PFSK-1 (cell line): ENCODE results near the gene EIF2S3.

Experiments used
- FOXP2 ChIP-seq: optimal IDR thresholded peaks from 2 replicates; pipeline ENCODE3; 2011; ENCODE audit warnings: borderline replicate concordance, control low read depth, inconsistent platforms; ENCODE audit not compliant: insufficient read depth; ENCODE audit errors: extremely low read length, extremely low read depth
- POLR2AphosphoS5 ChIP-seq: IDR thresholded peaks from 2 replicates; pipeline ENCODE4 v1.6.1; 2012; ENCODE audit warnings: low read depth, mild to moderate bottlenecking, control low read depth, low read length, moderate library complexity
- SIN3A ChIP-seq: IDR thresholded peaks from 2 replicates; pipeline ENCODE4 v1.6.1; 2012; ENCODE audit warnings: mild to moderate bottlenecking, low read length, moderate library complexity, borderline replicate concordance; ENCODE audit not compliant: insufficient read depth
- TAF1 ChIP-seq: IDR thresholded peaks from 2 replicates; pipeline ENCODE4 v1.6.1; 2012; ENCODE audit warnings: low read length, control low read depth, borderline replicate concordance; ENCODE audit not compliant: insufficient read depth
- TF ChIP-seq, protein P1 (sequence below), 2 experiments: IDR thresholded peaks; 2 replicates each; pipeline versions ENCODE4 v1.6.1 to v1.8.0; 2011 to 2012; ENCODE audit warnings: low read depth in 2 of 2, low read length in 2 of 2, control low read depth in 1 of 2, inconsistent platforms in 1 of 2, mild to moderate bottlenecking in 1 of 2, moderate library complexity in 1 of 2; ENCODE audit not compliant: insufficient read depth in 1 of 2

DNA sequence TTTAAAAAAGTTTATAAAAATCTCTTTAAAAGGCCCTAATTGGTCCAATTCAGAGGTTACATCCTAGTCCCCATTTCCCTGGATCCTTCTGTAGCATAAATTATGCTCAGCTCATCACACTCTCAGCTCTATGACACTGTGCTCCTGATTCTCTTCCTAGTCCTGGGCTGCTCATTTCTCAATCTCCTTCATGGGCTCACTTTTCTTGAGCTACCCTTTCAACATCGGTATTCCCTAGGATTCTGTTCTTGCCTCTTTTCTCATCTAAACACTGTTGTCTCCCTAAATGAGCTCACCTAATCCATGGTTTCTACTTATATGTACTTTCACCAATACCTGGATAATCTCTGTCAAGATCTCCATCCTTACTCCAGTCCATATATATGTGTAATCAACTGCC, 42.5 kb upstream of the EIF2S3 start:
- TF ChIP-seq POLR2AphosphoS5: no peak
- TF ChIP-seq, protein P1, sequence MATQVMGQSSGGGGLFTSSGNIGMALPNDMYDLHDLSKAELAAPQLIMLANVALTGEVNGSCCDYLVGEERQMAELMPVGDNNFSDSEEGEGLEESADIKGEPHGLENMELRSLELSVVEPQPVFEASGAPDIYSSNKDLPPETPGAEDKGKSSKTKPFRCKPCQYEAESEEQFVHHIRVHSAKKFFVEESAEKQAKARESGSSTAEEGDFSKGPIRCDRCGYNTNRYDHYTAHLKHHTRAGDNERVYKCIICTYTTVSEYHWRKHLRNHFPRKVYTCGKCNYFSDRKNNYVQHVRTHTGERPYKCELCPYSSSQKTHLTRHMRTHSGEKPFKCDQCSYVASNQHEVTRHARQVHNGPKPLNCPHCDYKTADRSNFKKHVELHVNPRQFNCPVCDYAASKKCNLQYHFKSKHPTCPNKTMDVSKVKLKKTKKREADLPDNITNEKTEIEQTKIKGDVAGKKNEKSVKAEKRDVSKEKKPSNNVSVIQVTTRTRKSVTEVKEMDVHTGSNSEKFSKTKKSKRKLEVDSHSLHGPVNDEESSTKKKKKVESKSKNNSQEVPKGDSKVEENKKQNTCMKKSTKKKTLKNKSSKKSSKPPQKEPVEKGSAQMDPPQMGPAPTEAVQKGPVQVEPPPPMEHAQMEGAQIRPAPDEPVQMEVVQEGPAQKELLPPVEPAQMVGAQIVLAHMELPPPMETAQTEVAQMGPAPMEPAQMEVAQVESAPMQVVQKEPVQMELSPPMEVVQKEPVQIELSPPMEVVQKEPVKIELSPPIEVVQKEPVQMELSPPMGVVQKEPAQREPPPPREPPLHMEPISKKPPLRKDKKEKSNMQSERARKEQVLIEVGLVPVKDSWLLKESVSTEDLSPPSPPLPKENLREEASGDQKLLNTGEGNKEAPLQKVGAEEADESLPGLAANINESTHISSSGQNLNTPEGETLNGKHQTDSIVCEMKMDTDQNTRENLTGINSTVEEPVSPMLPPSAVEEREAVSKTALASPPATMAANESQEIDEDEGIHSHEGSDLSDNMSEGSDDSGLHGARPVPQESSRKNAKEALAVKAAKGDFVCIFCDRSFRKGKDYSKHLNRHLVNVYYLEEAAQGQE (IDR thresholded peaks at IDR 0.05; ENCODE audit: insufficient read depth in 1 of 2, low read depth in 2 of 2, low read length in 2 of 2): no peak
- TF ChIP-seq TAF1: no peak
- no peak for TF ChIP-seq SIN3A
- no peak for TF ChIP-seq FOXP2
